Tongue (tissue), 2 donors: ENCODE measurements around the gene TBC1D9. TPM values are rescaled to one million over a fixed set of nuclear protein-coding genes. Genes with fewer than 3 reads are reported as not detected.

Source experiments
- DNase-seq: peaks from one replicate; pipeline ENCODE4 v3.0.0-alpha.2; 2015
- total RNA-seq: library from RNA; depleted of rRNA; stranded (reverse); fragments of >200 nt; gene quantifications from one replicate; pipeline ENCODE4 v1.2.3, GENCODE V29; 2014

Gene TBC1D9
- total RNA-seq, 1 donor from 2014 or later: 30.0 TPM

- no peak for DNase-seq
Observed at GRCh38 chr4:140720387-140721304, 35.5 kb downstream of the TBC1D9 start.

GRCh38 chr4:140719686-140720085, 36.5 kb downstream of the TBC1D9 start:
- no peak for DNase-seq

- DNase-seq: no peak
Observed at GRCh38 chr4:140719022-140719421, 37.2 kb downstream of the TBC1D9 start.

- DNase-seq: no peak
Observed at GRCh38 chr4:140718241-140718952, 37.8 kb downstream of the TBC1D9 start.

- no peak for DNase-seq
Observed at GRCh38 chr4:140717313-140717712, 38.9 kb downstream of the TBC1D9 start.

GRCh38 chr4:140715119-140715518, 41.1 kb downstream of the TBC1D9 start:
- no peak for DNase-seq

- no peak for DNase-seq
Observed at GRCh38 chr4:140711910-140712309, 44.3 kb downstream of the TBC1D9 start.

- no peak for DNase-seq
Observed at GRCh38 chr4:140710908-140711622, 45.1 kb downstream of the TBC1D9 start.

GRCh38 chr4:140707325-140707724, 48.9 kb downstream of the TBC1D9 start:
- DNase-seq: no peak

GRCh38 chr4:140706665-140707064, 49.5 kb downstream of the TBC1D9 start:
- no peak for DNase-seq

- DNase-seq: no peak
Observed at GRCh38 chr4:140706276-140706625, 49.9 kb downstream of the TBC1D9 start.

- no peak for DNase-seq
Observed at GRCh38 chr4:140705625-140706275, 50.4 kb downstream of the TBC1D9 start.

- DNase-seq: no peak
Observed at GRCh38 chr4:140704964-140705363, 51.2 kb downstream of the TBC1D9 start.

- DNase-seq: no peak
Observed at GRCh38 chr4:140704392-140704960, 51.7 kb downstream of the TBC1D9 start.

- DNase-seq: no peak
Observed at GRCh38 chr4:140703463-140703862, 52.7 kb downstream of the TBC1D9 start.

GRCh38 chr4:140702096-140702757, 54.0 kb downstream of the TBC1D9 start:
- peak; percentile 32 for DNase-seq

GRCh38 chr4:140701071-140701470, 55.1 kb downstream of the TBC1D9 start:
- DNase-seq: no peak

GRCh38 chr4:140697709-140698560, 58.2 kb downstream of the TBC1D9 start:
- peak; percentile 44 for DNase-seq

- DNase-seq: no peak
Observed at GRCh38 chr4:140695483-140695882, 60.7 kb downstream of the TBC1D9 start.

GRCh38 chr4:140693562-140693961, 62.6 kb downstream of the TBC1D9 start:
- DNase-seq: no peak
